A204.1 (cell line): Measurements from ENCODE around the gene SUSD3.
"Not testable (repeated sequence)": the region's sequence is repeated elsewhere in the genome, so short reads cannot be mapped to it uniquely, and the experiment has no call there.

Source experiments
- FAIRE-seq: peaks from 2 replicates; lab custom pipeline; 2012; peaks lifted over from hg19 to GRCh38; lab: Jason Lieb, UNC

The SUSD3 gene

DNA sequence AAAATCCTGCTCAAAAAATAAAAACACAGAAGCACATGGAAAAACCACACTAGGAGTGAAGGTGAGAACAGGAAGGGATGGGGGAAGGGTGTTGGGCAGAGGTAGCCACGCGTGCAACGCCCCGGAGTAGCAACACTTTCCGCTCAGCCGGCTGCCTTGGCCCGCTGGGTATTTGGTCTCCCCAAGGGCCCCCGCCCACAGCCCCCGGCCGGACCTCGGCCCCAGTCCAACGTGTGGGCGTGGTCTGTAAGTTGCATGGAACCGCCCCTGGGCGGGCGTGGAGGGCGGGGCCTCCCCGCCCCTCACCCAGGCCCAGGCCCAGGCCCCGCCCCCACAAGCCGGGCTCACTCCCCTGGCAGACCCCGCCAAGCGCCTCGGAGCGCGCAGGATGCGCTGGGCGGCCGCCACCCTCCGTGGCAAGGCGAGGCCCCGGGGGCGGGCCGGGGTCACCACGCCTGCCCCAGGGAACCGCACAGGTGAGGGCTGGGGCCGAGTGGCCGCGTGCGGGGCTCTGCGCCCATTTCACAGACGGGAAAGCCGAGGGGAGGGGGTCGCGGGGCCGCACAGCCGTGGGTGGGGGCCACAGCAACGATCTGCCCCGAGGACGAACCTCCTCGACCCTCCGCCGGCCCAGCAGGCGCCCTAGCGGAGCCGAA is at the start of gene SUSD3:
Gene SUSD3, plus strand, starts transcription at position 347 of the 656 bp plus-strand sequence. Its CDS starts 42 bp downstream, at position 389.
- FAIRE-seq, result no peak

DNA sequence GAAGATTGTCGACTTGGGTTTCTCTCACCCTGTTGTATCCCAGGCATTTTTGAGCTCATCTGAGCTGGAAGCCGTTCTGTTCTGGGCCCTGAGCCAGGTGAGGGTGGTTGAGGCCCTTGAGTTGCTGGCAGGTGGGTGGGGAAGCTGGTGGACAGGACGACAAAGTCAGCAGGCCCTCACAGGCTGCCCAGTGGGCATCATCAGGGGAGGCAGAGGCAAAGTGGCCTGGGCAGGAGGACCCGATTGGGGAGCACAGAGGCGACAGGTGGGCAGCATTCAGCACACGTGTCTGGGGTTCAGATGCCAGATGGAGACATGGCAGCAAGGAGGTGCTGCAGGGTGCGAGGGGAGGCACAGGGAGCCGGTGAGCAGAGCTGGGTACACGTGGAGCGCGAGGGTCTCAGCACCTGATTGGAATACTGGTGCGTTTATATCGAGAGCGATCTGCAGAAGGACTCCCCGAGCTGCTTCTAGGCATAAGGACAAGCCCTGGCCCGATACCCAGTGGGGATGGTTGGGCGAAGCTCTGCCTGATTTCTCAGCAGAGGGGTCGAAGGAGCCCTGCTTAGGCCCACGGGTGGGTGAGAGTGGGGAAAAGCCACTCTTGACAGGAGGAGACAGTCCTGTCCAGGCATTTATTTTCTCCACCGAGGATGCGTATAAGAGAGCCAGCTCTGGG is 49.0 kb upstream of the SUSD3 start:
- FAIRE-seq, result no peak

GRCh38 chr9:93010056-93010455 is 48.4 kb upstream of the SUSD3 start:
- no peak for FAIRE-seq

DNA sequence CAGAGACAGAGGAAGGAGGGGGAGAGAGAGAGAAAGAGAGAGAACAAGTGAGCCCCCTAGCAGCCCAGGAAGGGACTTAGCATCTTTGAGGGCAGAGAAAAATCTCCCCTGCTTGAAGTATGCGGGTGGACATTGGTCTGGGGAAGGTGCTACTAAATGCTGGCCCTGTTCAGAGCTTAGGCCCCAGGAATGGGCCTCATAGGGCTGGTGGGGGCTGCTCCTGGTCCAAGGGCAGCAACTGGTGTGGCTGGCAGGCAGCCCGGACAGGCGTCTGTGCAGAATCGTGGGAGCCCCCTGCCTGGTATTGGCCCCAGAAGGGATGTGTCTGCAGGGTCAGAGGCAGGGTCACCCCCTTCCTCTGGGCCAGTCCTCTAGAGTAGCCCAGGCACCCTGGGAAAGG is 47.8 kb upstream of the SUSD3 start:
- no peak for FAIRE-seq

DNA sequence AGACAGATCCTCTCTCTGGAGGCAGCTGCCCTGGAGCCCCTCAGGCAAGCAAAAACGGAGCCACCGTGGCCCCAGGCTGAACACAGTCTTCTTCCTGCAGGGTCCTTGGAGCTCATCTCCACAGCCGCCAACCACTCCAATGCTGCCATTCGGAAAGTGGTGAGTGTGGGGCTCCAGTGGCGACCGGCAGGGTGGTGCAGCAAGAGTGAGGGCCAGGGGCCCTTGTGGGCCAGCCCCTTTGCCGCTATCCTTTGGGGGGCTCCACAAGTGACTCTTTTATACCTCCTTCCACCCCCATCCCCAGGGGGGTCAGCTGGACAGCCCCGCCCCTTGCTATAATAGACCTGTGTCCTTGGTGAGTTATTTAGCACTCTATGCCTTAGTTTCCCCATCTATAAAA is 47.4 kb upstream of the SUSD3 start:
- no peak for FAIRE-seq

GRCh38 chr9:93012963-93013855 is 45.3 kb upstream of the SUSD3 start:
- no peak for FAIRE-seq

GRCh38 chr9:93013856-93014582 is 44.5 kb upstream of the SUSD3 start:
- no peak for FAIRE-seq

GRCh38 chr9:93015190-93015589 is 43.3 kb upstream of the SUSD3 start:
- FAIRE-seq, result not testable (repeated sequence)

DNA sequence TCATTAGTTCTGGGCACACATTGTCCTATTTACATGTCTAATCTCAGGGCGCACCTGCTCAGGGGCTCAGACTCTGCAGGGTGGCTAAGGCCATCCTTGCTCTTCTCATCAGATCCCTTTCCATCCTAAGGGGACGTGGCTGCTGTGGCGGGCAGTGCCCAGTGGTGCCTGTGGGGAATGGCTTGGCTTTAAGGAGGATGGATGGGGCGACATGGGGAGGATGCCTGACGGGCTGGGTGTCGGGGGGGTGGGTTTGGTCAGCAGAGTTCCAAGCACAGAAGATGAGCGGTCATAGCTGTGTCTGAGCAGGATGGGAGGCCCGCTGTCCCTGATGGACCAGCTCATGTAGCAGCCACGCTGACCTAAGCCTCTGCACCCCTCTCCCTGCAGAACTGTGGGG is 40.9 kb upstream of the SUSD3 start:
- no peak for FAIRE-seq

GRCh38 chr9:93020151-93020550 is 38.4 kb upstream of the SUSD3 start:
- no peak for FAIRE-seq

DNA sequence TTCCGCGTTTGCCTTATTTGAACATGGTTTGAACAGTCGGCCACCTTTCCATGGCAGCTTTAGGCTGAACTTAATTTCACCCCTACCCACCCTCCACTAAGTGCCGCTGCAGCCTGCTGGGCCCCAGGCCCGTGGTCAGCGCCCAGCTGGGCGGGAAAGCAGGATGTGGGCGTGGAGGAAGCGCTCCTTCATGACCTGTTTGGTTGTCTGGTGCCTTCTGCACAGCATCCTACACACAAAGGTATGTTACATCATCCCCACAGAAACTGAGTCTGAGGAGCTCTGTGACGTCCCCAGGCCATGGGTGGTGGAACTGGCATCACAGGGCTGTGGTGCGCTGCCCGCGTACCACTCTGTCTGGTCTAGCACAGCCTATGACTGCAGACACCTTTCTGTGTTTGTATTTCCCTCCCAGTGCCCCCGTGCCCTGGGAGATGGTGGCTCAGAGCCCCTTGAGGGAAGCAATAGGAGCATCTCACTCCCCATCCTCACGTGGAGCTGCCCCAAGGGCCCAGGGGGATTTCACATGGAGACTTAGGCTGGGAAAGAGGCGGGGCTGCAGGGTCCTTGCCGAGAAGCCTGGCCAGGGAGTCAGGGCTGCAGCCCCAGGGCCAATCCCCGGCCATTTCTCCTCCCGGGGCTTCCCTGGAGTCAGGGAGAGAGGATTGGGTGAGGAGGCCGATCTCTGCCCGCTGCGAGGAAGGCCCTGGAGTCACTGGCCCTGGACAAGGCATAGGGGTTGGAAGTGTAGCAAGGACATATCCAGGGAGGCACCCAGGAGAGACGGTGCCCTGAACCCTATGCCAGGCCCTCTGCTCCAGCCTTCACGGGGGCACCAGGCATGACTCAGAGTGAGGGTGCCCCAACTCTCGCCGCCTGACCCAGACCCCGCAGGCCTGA is 37.5 kb upstream of the SUSD3 start:
- no peak for FAIRE-seq

DNA sequence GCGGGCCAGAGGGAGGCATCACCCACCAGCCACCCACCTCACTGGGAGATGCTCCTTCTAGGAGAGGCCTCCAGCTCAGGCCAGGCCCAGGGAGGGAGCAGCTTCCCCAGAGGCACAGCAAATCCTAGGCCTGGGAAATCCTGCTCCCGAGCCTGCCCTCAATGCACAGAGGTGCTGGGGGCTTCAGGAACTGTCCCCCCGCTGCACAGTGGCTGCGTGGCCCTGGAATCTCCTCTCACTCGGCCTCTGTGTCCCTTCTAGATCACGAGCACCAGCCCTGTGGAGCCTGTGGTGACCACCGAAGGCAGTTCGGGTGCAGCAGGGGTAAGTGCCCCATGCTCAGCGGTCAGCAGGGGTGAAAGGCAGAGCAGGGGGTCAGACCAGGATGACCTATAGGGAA is 36.4 kb upstream of the SUSD3 start:
- FAIRE-seq, result no peak

DNA sequence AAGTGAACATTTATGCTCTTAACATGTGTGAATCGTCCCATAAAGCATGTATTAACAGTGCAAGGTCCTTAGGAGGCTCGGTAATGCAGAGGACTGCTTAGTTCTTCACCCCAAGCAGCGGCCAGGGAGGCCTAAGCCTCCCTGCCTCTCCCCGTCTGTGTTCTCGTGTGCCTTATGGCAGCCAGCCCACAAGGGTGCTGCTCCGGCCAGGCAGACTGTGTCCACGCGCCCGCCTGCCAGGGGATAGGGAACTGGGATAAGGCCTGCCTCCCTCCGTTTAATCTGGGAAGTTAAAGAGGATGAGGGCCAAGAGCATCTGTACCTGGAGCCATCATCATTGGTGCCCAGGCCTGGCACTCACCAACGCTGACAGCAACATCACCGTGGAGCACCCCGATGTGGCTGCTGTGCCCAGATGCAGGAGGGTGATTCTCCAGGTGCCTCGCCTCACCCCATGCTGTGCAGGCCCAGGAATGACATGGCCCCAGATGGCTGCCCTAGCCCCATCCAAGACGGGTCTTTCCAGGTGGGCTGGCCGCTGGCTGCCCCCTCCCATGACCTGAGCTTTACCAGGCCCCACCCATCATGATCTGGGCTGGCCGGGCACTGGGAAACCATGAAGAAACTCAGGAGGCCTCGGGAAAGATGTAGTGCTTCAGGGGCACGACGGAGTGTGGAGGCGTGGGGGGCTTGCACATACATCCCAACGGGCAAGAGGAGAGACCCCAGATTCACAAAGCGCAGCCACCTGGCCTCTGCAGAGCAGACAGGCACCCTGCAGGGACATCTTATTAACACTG is 35.6 kb upstream of the SUSD3 start:
- no peak for FAIRE-seq

- FAIRE-seq, result no peak
Measured at GRCh38 chr9:93023521-93023815, 35.0 kb upstream of the SUSD3 start.

- FAIRE-seq, result no peak
Measured at GRCh38 chr9:93024646-93024910, 33.9 kb upstream of the SUSD3 start.

GRCh38 chr9:93024986-93025630 is 33.4 kb upstream of the SUSD3 start:
- FAIRE-seq, result no peak

GRCh38 chr9:93025736-93026135 is 32.8 kb upstream of the SUSD3 start:
- FAIRE-seq, result no peak

- FAIRE-seq, result no peak
Measured at GRCh38 chr9:93026640-93027039, 31.9 kb upstream of the SUSD3 start.

GRCh38 chr9:93027750-93028149 is 30.8 kb upstream of the SUSD3 start:
- FAIRE-seq, result no peak

DNA sequence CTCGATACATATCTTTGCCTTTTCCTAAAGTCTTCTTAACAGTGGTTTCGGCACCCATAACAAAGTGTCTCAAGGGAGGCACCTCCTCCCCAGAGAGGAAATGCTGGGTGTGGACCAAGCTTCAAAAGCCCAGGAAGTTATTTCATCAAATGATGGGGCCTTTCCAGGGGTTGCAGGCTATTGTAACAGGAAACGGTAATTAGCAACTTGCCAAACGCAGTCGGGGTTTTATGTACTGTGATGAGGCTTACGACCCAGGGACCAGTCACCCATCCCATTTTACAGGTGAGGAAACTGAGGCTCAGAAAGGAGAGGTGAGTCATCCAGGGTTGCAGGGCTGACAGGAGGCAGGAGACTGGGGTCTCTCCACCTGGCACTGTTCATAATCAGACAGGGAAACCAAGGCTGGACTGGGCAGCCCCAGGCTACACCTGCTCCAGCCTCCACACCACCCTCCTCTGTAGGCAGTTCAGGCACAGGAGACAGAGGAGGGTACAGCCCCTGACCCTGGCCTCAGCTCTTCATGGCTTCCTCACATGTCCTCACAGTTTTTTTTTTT is 30.0 kb upstream of the SUSD3 start:
- no peak for FAIRE-seq
